ENCODE results near the gene MAP4. TPM values are rescaled to one million over a fixed set of nuclear protein-coding genes. Genes with fewer than 3 reads are reported as not detected.

Gene MAP4
- total RNA-seq, 2 donors from 2014 or later = 152 to 169 TPM

- peaks cover 27% of the 10 kb centered on the region for H3K4me1 Mint-ChIP-seq
- no peaks in the 10 kb centered on the region for H3K27me3 ChIP-seq (ENCODE audit: control insufficient read depth, insufficient read depth, low read length, poor library complexity, severe bottlenecking)
- no peak overlapping the region for H3K27ac Mint-ChIP-seq
- TF ChIP-seq CTCF (conservative IDR thresholded peaks at IDR 0.05) = no peak
- H3K27ac ChIP-seq (ENCODE audit: low read depth, low read length) = no peak overlapping the region
- WGBS, 2 experiments (ENCODE audit: insufficient coverage in 1 of 2, insufficient read length in 1 of 2) = 96% methylated on average over 29 to 37 of the region's 37 CpGs
- DNase-seq = no peak
- peaks cover 96% of the 10 kb centered on the region for H3K36me3 ChIP-seq (ENCODE audit: control insufficient read depth, insufficient read depth, low read length)
- H3K9ac ChIP-seq (ENCODE audit: extremely low read depth, low read length, poor library complexity, severe bottlenecking) = no peak overlapping the region
- no peak overlapping the region for H3K4me3 Mint-ChIP-seq
- no peaks in the 10 kb centered on the region for H3K9me3 ChIP-seq (ENCODE audit: control insufficient read depth, low read length)
- H3K9me3 Mint-ChIP-seq = no peaks in the 10 kb centered on the region
- peaks cover 13% of the 10 kb centered on the region for H3K4me1 ChIP-seq (ENCODE audit: control insufficient read depth, insufficient read depth, low read length)
- no peaks in the 10 kb centered on the region for H3K27me3 Mint-ChIP-seq (ENCODE audit: insufficient read depth)
- peaks cover 81% of the 10 kb centered on the region for H3K36me3 Mint-ChIP-seq (ENCODE audit: low read depth)
- H3K4me3 ChIP-seq (ENCODE audit: low read length) = no peak overlapping the region
These were observed 169.9 kb downstream of the MAP4 start for GRCh38 chr3:47846186-47846879.

DNA sequence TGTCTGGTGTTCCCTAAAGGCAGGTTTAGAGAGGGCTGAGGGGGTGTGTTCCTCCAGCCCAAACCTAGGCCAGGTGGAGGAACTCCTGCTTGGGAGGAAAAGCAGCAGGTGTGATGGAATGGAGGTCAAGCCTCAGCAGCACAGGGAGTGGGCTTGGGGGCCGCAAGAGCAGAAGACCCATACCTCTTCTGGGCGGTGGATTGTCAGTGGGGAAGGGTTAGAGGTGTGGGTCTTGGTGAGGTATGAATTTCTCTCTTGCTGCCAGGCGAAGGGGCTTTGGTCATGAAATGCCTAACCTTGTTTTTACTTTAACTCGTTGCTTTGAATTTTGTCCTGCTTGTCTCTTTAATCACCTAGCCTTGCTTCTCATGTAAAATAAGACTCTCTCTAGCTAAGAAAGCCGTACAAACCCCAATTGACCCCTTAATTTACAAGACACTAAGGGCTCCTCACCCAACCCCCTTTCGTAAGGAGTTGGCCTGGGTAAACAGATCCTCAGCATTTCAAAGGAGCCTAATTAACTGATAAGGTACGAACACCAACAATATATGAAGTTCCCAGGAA lies 174.3 kb downstream of the MAP4 start:
- Histone ChIP-seq H3K27me3 (ENCODE audit: control insufficient read depth, insufficient read depth, low read length, poor library complexity, severe bottlenecking) (no peaks in the 10 kb centered on the region), H3K9ac (ENCODE audit: extremely low read depth, low read length, poor library complexity, severe bottlenecking) (peak overlapping the region; percentile 45), H3K27ac (ENCODE audit: low read depth, low read length) (no peak overlapping the region), H3K4me3 (ENCODE audit: low read length) (peak overlapping the region; percentile 32), H3K9me3 (ENCODE audit: control insufficient read depth, low read length) (no peaks in the 10 kb centered on the region), H3K36me3 (ENCODE audit: control insufficient read depth, insufficient read depth, low read length) (peaks cover 92% of the 10 kb centered on the region), H3K4me1 (ENCODE audit: control insufficient read depth, insufficient read depth, low read length) (peaks cover 21% of the 10 kb centered on the region)
- 48 to 57% methylated on average over 6 to 7 of the region's 7 CpGs for WGBS, 2 experiments (ENCODE audit: insufficient coverage in 1 of 2, insufficient read length in 1 of 2)
- H3K27me3 Mint-ChIP-seq (ENCODE audit: insufficient read depth) = no peaks in the 10 kb centered on the region
- H3K36me3 Mint-ChIP-seq (ENCODE audit: low read depth) = peaks cover 81% of the 10 kb centered on the region
- no peak for TF ChIP-seq CTCF (conservative IDR thresholded peaks at IDR 0.05)
- H3K4me3 Mint-ChIP-seq = peak overlapping the region; percentile 42
- no peak for DNase-seq
- H3K27ac Mint-ChIP-seq = peak overlapping the region; percentile 90
- no peaks in the 10 kb centered on the region for H3K9me3 Mint-ChIP-seq
- peaks cover 40% of the 10 kb centered on the region for H3K4me1 Mint-ChIP-seq

GRCh38 chr3:47838503-47838902 lies 177.7 kb downstream of the MAP4 start:
- Histone ChIP-seq H3K4me3 (ENCODE audit: low read length) (no peak overlapping the region), H3K9ac (ENCODE audit: extremely low read depth, low read length, poor library complexity, severe bottlenecking) (no peak overlapping the region), H3K4me1 (ENCODE audit: control insufficient read depth, insufficient read depth, low read length) (peaks cover 21% of the 10 kb centered on the region), H3K27me3 (ENCODE audit: control insufficient read depth, insufficient read depth, low read length, poor library complexity, severe bottlenecking) (no peaks in the 10 kb centered on the region), H3K36me3 (ENCODE audit: control insufficient read depth, insufficient read depth, low read length) (peaks cover 79% of the 10 kb centered on the region), H3K27ac (ENCODE audit: low read depth, low read length) (no peak overlapping the region), H3K9me3 (ENCODE audit: control insufficient read depth, low read length) (no peaks in the 10 kb centered on the region)
- no peak for TF ChIP-seq CTCF (conservative IDR thresholded peaks at IDR 0.05)
- no peak overlapping the region for H3K27ac Mint-ChIP-seq
- H3K9me3 Mint-ChIP-seq = no peaks in the 10 kb centered on the region
- no peak for DNase-seq
- peaks cover 35% of the 10 kb centered on the region for H3K4me1 Mint-ChIP-seq
- H3K4me3 Mint-ChIP-seq = no peak overlapping the region
- 94 to 96% methylated on average over 5 of the region's 5 CpGs for WGBS, 2 experiments (ENCODE audit: insufficient coverage in 1 of 2, insufficient read length in 1 of 2)
- H3K36me3 Mint-ChIP-seq (ENCODE audit: low read depth) = peaks cover 78% of the 10 kb centered on the region
- H3K27me3 Mint-ChIP-seq (ENCODE audit: insufficient read depth) = no peaks in the 10 kb centered on the region
